HG02852 (cell line): ENCODE results near the gene AKAP13.

Experiments used
- ATAC-seq: cut with Tn5 transposase; IDR thresholded peaks from one replicate; pipeline ENCODE4 v1.9.1; 2021; ENCODE audit warnings: mild to moderate bottlenecking, moderate library complexity; ENCODE audit not compliant: unreplicated experiment

The AKAP13 gene

DNA sequence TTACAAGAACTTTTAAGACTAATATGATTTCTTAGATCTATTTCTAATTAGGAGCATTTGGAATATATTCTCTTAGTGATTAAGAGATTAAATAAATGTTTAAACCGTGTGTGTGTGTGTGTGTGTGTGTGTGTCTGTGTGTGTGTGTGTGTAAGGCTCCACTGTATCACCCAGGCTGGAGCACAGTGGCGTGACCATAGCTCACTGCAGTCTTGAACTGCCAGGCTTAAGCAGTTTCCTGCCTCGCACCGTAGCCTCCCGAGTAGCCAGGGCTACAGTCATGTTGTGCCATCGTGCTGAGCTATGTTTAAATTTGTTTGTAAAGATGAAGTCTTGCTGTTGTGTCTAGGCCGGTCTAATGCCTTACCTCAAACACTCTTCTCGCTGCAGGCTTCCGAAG lies 305.0 kb downstream of the AKAP13 start:
- ATAC-seq = no peak

DNA sequence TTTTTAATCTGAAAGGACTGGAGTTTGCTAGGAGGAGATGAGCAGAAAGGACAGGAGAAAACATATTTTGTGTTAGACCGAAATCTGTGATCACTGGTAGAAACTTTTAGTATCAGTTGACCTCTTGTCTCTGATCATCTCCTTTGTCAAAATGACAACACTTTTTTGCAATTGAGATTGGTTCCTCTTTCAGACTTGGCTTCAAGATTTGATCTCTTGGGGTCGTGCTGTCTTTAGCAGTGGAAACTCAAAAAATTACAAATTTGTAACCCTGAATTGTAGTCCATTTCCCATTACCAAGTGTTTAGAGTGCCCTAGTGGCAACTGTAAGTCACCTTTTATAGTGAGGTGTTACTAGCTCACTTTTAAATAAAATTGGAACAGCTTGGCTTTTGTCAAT lies 306.9 kb downstream of the AKAP13 start:
- ATAC-seq = no peak

DNA sequence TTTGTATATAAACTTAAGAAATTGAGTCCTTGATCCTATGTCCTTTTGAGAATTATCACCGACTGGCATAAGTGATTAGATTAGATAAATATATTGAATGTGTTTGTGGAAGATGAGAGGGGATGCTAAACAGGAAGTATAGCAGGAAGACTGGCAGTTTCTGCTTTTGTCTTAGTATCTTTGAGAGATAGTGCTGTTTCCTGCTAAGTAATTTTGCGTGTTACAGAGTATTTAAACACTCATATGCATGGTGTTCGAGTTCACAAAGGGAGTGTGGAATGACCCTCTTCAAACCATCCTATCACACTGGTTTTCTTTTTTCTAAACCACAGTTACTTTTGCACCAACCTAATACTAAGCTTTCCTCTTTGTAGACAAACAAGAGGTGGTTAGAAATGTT lies 308.3 kb downstream of the AKAP13 start:
- ATAC-seq = no peak

DNA sequence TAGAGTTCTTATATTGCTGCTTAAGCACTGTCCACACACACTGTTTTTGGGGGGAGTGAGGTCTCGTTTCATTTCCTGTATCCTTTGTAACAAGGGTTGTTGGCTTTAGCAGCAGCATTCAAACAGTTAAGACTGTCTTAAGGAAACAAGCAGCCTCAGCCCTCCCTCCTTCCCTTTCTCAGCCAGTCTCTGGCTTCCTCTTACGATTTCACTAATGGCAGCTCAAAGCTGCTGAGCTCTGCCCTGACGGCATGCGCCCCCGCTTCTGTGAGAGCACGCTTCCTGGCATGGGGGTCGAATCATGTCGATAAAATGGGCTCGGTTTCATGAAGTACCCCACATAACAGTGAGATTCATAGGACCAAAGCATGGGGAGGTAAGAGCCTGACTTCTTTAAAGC lies 309.3 kb downstream of the AKAP13 start:
- peak; percentile 50 for ATAC-seq

DNA sequence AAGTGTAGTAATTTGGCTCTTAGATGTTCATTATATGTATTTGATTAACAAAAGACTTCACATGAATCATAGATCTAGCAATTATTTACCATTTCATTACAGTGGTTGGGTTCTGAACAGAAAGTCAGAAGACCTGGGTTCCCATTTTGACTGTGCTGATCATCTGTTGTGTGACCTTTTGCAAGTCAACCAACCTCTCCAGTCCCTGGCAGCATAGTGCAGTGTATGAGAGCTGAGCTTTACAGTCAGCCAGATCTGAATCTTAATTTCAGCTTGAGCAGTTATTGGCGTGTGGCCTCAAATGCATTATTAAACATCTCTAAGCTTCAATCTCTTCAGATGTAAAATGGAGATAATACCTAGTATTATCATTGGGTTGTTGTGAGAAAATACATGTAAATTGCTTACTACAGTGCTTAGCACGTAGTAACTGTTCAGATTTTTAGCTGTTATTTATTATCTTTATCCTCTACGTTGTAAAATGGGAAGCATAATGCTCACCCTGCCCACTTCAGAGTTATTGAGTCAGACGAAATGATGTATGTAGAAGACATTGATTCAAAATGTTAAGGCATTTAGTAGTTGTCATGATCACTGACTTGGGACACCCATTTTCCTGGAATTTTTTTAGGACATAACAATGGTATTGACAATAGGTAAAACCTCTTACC lies 310.3 kb downstream of the AKAP13 start:
- ATAC-seq = peak; percentile 48

DNA sequence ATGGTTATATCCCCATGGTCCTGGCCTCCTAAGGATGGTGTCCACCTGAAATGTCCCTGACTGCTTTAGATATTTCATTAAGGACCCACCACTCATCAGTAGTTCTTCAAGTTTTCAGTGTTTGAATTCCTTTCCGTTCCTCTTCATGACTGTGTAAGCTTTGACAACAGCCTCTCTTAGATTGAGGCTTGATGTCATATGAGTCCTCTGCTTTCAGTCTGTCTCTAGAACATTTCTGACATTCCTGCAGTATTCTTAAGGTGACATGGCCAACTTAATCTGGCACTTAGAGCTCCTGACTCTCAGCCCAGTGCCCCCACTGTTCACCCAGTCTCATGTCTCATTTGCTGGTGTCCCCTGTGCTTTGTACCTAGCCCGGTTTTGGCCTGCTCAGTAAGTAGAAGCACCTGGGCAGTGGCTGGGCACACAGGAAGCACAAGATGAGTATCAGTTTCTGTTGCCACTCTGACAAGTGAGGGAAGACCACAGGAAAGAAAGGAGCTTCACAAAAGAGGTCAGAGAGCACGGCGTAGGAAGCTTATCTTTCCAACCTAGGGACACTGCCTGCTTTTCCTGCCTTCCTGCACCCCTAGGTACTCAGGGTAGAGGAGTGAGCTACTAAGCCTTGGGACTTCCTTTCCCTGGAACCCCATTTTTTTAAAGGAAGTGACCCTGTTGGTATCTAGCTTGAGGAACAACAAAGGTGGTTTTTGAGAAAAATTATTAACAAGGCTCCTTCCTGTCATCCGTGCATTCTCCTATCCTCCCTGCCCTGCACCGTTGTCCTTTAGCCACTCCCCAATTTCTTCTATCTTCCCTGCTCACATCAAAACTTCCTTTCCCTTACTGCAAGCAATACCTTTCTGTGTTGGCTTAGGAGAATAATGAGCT lies 311.2 kb downstream of the AKAP13 start:
- ATAC-seq = peak; percentile 27

DNA sequence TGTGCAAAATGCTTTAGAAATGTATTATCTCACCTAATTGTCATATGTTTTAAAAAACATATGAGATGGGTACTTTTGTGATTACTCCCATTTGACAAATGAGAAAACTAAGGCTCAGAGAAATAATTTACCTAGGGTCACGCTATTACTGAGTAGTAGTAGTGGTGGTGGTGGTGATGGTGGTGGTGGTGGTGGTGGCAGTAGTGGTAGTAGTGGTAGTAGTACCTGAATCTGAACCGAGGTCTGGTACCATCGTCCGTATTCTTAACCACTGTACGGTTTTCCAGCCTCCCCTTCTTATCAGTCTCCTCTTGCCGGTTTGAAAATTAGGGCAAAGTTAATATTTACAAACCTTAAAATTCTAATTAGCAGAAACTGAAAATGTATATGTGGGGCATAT lies 311.9 kb downstream of the AKAP13 start:
- no peak for ATAC-seq

DNA sequence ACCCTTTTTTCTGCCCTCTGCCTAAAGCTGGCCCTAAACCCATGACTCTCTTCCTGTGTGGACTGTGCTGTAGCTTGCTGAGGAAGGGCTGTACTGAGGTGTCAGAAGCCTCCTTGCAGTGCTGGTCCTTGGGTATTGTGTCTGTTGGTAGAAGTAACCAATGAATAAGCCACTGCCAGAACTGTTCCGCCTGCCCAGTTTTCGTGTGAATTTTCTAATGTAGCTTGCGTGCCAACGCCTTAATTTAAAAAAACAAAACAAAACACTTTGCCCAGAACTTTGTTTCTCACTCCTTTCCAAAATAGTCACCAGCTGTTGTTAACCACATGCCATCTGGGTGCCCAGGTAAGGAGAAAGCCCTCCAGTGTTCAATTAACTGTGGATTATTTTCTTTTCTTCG lies 312.5 kb downstream of the AKAP13 start:
- peak; percentile 39 for ATAC-seq

DNA sequence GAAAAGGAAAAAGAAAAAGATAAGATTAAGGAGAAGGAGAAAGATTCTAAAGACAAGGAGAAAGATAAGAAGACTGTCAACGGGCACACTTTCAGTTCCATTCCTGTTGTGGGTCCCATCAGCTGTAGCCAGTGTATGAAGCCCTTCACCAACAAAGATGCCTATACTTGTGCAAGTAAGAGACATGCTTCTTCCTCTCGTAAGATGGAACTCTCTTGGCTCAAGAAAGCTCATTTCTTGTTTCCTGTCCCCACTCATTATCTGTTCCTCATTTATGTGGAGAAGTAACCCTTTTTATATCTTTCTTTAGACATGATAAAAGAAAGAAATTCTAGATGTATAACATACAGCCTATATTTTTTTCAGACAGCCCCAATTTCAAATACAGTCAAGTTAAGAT lies 312.9 kb downstream of the AKAP13 start:
- no peak for ATAC-seq

DNA sequence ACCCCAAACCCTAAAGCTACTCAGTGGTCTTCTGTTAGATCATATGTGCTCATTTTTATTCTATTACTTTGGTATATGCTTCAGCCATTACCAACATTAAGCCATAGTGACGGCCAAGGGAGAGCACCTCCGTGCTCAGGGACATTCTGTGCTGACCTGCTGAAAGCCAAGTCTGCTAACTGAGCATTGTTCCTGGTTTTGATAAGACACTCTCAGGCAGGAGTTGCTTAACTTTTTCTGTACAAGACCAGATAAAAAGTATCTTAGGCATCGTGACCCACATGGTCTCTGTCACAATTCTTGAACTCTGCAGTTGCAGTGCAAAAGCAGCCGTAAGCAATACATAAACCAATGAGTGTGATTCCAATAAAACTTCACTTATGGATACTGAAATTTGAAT lies 313.7 kb downstream of the AKAP13 start:
- no peak for ATAC-seq

DNA sequence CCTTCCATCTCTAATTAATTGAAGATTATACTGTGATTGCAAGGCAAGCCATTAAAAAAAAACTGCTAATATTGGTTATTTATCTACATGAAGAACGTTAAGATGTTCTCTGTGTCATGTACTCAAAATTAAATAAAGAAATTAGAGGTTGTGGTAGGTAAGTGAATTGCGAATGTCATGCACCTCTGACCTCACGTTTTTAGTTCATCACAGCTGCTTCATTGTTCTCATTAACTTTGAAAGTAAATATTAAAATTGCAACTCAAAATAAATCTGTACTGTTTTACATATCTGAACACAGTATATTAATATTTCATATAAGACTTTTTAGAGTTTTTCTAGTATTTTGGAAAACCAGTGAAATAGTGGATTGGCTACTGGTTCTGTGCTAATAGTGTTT lies 320.4 kb downstream of the AKAP13 start:
- no peak for ATAC-seq

DNA sequence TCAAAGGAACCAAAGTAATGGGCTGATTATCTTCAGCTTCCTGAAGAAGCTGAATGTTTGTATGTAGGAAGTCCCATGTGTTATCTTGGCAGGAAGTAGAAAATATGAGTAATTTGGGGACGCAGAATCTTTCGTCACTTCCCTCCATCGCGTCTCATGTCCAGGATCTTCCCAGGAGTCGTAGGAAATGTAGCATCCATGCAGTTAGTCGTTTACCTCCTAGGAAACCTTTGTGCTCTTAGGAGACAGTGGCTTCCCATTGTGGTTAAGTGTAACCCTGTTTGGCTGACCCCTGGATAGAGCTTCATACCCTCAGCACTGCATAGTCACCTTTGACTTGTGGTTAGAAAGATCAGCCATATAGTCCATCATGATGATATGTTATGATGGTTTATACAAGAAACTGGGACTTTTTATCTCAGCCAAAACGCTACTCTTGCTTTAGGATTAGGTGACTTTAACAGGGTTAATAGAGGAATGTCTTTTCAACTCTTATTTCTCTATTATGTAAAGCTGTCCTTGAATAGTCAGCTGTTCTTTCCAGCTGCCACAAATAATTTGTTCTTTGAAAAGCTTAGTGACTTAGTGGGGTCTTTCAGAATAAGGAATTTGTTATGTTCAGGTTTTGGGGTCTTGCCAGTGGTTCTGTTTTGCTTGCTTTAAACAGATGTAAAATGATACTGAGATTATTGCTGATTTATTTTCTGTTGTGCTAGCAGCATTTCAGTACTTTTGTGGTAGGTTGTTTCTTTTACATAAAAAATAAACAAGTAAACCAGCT lies 322.1 kb downstream of the AKAP13 start:
- ATAC-seq = no peak

DNA sequence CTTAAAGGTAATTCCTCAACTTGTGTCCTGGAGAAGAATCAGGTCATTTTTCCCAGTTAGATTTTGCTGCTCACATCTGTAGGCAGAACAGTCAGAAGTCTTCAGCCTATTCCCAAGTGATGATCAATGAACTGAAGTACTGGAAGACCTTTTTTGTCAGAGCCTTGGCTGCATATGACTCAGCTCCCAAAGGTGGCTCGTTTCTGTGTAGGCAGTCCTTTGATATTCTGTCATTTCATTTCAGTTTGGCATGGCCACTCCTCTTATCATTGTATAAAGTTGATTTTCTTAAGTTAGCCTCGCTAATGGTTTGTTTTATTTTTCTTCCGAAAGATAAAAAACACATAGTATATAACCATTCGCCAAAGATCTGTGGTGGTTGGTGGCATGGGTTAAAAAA lies 323.7 kb downstream of the AKAP13 start:
- no peak for ATAC-seq

DNA sequence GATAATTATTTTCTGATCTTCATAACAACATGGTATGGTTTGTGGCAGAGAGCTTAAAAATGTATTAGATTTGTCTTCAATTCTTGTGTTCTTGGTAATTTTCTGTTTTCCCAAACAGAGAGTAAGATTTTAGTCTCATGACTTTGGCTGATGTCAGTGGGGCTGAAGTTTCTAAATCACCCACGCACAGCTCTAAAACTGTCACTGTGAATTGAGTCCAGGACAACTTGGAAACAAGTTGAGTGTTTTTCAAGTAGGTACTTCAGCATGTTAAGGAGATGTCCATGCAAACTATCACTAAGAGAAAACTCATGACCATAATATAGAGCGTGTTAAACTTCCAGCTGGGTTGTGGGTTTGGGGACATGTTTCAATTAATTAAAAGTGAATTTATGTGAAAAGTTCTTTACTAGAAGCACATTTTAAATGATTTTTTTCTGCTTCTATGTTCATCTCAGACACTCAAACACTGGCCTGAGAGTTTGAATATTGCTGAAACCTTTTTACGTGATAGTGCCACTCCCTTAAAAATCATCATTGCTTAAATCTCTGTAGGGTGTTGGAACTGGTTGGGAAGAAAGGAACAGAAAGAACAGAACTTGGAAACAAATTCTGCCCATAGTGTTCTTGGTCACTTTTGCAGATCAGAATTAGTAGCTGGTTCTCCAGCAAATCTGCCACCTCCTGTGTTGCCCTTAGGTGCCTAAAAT lies 324.5 kb downstream of the AKAP13 start:
- no peak for ATAC-seq

DNA sequence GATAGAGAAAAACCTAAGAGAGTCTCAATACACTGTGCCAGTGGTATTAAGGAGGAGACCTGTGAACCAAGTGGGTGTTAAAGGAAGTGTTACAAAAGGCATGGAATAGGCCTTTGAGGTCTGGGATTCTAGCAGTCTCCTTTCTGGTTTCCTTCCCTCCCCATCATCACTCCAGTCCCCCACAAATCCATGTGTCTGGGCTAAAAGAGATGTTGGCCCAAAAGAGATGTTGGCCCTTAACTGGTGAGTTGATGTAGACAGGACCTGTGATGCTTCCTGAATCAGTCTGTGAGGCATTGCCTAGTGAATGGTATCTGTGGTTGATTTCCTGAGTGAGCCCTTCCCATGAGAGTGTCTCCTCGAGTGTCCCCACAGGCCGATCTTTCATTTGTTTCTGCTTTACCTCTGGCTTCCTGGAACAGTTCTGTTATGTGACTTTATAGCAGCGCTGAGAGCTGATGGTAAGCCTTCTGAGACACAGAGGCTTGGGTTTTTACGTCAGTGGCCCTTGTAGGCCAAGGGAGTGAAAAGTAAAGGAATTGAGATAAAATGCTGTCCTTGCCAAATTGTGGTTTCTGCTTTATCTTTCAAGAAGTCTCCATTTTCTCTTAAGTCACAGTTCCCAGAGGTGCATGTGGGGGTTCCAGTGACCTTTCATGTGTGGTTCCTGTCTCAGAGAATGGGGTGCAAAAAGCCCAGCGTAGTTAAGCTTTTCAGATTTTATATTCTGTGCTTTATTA lies 326.5 kb downstream of the AKAP13 start:
- ATAC-seq = peak; percentile 17

DNA sequence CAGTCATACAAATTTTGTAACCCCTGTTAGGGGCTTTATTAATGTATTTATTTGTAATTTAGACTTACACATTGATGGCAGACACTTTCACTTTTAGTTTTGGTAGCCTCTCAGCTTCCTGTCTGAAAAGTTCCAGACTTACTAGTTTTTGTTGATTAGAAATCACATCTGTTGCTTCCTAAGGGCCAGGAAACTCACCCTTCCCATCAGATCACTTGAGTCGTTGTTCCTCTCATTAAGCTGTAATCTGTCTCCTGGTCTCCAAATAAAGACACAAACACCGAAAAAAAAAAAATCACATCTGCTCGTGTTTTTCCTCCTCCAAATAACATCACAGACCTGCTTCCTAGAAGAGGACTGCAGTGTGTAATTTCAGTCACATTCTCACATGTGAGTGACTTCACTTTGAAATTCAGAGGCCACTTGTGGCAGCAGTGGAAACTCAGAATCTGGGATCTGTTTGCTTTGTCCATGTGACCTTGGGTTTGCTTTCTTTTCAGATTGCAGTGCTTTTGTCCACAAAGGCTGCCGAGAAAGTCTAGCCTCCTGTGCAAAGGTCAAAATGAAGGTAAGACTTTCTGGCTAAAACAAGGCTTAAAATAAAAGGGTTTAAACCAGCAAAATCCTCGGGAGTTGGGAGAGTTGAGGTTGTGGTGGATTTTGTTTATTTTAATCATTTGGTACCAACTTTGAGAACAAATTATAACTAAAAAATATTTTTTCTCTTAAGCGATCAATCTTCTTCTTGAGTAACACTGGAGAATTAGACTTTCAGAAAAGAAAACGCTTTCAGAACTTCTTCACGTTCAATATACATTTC lies 327.3 kb downstream of the AKAP13 start:
- ATAC-seq = peak; percentile 8

DNA sequence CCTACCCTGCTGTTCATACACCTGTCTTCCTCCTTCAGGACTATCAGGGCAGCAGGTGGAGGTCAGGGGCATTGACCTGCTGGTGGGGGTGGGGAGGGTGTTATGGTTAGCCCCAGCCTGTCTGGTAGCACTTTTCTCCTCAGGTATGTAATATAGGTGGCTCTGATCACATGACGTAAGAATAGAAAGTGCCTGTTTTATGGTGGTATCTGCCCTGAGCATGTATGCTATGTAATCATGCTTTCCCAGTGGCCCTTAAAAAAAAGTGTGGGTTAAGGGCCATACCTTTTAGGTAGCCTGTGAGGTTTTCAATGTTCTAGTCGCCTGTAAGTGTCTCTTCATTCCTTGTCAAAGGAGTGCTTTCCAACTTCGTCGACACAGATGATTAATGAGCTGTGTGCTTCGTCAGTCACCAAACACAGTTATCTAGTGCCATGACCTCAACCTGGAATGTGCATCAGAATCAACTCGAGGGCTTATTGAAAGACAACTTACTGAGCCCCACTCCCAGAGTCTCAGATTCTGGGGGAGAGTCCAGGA lies 328.1 kb downstream of the AKAP13 start:
- no peak for ATAC-seq

DNA sequence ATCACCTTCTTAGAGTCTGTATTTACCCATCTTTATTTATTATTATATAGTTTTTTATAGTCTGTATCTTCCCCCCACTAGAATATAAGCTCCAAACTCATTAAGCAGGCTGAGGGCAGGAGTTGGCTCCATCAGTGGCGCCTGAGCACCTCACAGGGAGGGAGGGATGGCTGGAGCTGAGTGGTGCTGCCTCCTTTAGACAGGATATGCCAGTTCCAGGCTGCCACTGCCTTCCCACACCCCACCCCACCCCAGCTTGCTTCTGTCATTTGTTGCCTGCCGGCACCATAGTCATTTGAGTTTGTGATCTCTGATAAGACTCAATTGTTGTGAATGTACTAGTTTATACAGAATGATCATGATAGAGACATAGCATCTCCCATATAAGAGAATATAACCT lies 328.8 kb downstream of the AKAP13 start:
- no peak for ATAC-seq

DNA sequence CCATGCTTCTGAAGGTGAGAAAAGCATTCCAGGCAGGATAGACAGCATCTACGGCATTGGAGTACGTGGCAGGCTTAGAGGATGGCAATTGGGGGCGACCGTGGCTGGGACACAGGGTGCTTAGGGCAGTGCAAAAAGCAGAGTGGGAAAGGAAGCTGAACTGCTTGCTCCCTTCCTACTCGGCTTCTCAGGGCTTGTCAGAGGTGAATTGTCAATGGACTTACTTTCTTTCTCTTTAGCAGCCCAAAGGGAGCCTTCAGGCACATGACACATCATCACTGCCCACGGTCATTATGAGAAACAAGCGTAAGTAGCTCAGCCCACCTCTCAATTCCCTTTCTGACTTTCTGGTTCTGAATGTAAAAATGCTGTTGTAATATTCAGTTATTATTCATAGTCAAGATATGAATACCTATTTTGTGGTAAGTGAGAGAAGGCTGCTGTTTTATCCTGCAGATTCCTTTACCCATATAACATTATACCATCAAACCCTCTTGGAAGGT lies 330.0 kb downstream of the AKAP13 start:
- peak; percentile 68 for ATAC-seq
